ENCODE results near the gene NCBP1.

Gene NCBP1

DNA sequence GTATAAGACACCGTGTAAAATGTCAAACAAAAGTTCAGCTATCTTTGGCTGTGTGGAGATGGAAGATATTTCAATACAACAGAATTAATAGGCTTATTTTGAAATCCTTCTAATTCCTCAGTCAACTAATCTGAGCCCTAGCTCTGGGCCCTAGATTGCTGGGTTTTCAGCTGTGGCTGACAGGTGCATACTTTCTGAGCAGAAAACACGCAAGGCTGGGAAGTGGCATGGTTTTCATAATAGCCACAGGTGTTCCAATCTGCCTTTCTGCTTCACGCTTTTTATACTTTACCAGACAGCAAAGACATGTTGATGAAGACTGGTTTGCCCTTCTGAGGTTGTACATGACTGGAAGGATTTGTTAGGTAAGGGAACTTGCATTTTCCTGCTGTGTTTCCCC is 84.2 kb downstream of the NCBP1 start:
- H3K4me3 ChIP-seq (ENCODE audit: low read length), result no peak overlapping the region
- no peak for DNase-seq (ENCODE audit: low read depth)
- TF ChIP-seq, protein P1, sequence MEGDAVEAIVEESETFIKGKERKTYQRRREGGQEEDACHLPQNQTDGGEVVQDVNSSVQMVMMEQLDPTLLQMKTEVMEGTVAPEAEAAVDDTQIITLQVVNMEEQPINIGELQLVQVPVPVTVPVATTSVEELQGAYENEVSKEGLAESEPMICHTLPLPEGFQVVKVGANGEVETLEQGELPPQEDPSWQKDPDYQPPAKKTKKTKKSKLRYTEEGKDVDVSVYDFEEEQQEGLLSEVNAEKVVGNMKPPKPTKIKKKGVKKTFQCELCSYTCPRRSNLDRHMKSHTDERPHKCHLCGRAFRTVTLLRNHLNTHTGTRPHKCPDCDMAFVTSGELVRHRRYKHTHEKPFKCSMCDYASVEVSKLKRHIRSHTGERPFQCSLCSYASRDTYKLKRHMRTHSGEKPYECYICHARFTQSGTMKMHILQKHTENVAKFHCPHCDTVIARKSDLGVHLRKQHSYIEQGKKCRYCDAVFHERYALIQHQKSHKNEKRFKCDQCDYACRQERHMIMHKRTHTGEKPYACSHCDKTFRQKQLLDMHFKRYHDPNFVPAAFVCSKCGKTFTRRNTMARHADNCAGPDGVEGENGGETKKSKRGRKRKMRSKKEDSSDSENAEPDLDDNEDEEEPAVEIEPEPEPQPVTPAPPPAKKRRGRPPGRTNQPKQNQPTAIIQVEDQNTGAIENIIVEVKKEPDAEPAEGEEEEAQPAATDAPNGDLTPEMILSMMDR (conservative IDR thresholded peaks at IDR 0.05; ENCODE audit: low read depth, low read length), result no peak

GRCh38 chr9:97721396-97721795 is 87.8 kb downstream of the NCBP1 start:
- TF ChIP-seq, protein P1 (conservative IDR thresholded peaks at IDR 0.05; ENCODE audit: low read depth, low read length), result peak; percentile 4
- H3K4me3 ChIP-seq (ENCODE audit: low read length), result no peak overlapping the region
- DNase-seq (ENCODE audit: low read depth), result no peak

- no peak for DNase-seq (ENCODE audit: low read depth)
- H3K4me3 ChIP-seq (ENCODE audit: low read length), result no peak overlapping the region
- TF ChIP-seq, protein P1 (conservative IDR thresholded peaks at IDR 0.05; ENCODE audit: low read depth, low read length), result no peak
Measured at GRCh38 chr9:97722331-97722730, 88.7 kb downstream of the NCBP1 start.

Measured in retinal pigment epithelial cell (primary cell).